HFFc6 (cell line): ENCODE measurements around the gene SPCS2. TPM values are rescaled to one million over a fixed set of nuclear protein-coding genes. Genes with fewer than 3 reads are reported as not detected.

Experiments
- DNase-seq: peaks from one replicate; pipeline ENCODE4 v3.0.0-alpha.2; 2018
- H3K27ac Mint-ChIP-seq: 2 replicates; pipeline ENCODE4 v1.8.0; 2020; ENCODE audit warnings: mild to moderate bottlenecking, mixed read lengths
- H3K27me3 Mint-ChIP-seq: 2 replicates; pipeline ENCODE4 v1.8.0; 2021; ENCODE audit warnings: mild to moderate bottlenecking, moderate library complexity, mixed read lengths; ENCODE audit not compliant: insufficient read depth
- H3K36me3 Mint-ChIP-seq: 2 replicates; pipeline ENCODE4 v1.8.0; 2021; ENCODE audit warnings: low read depth, mixed read lengths
- H3K4me1 Mint-ChIP-seq: 2 replicates; pipeline ENCODE4 v1.8.0; 2020; ENCODE audit warnings: low read depth, mixed read lengths
- H3K4me3 Mint-ChIP-seq: 2 replicates; pipeline ENCODE4 v1.8.0; 2020; ENCODE audit warnings: mild to moderate bottlenecking, moderate library complexity, mixed read lengths
- H3K9me3 Mint-ChIP-seq: 2 replicates; pipeline ENCODE4 v1.8.0; 2020; ENCODE audit warnings: mild to moderate bottlenecking, mixed read lengths
- total RNA-seq, 6 experiments: library from RNA; stranded (reverse); fragmentation: NEBNext Ultra II Directional; extraction: Animal tissue kit (Norgen Biotek cat#: 25700); gene quantifications; 2 replicates in 1 of 6; 3 replicates in 5 of 6; pipeline ENCODE4 v1.2.3, GENCODE V29; 2021
- TF ChIP-seq, protein P1 (sequence below): fragments of 200-600 bp; sonication (generic); IDR thresholded peaks from 2 replicates; pipeline ENCODE4 v1.5.0; 2021; ENCODE audit warnings: antibody characterized with exemption, mild to moderate bottlenecking

SPCS2 gene
- total RNA-seq, 6 experiments from 2014 or later, result 152 to 190 (median 168) TPM

GRCh38 chr11:74923125-74923524 lies 25.9 kb upstream of the SPCS2 start:
- H3K9me3 Mint-ChIP-seq, result no peaks in the 10 kb centered on the region
- peaks cover 14% of the 10 kb centered on the region; the same call in 1 of the 2 replicates for H3K36me3 Mint-ChIP-seq

GRCh38 chr11:74925281-74925680 lies 23.8 kb upstream of the SPCS2 start:
- Mint-ChIP-seq H3K27ac (peak overlapping the region; percentile 17; the same call in 1 of the 2 replicates), H3K4me1 (peaks cover 30% of the 10 kb centered on the region), H3K36me3 (no peaks in the 10 kb centered on the region), H3K27me3 (no peaks in the 10 kb centered on the region), H3K9me3 (no peaks in the 10 kb centered on the region), H3K4me3 (peak overlapping the region; percentile 5; the same call in 1 of the 2 replicates)
- peak; percentile 36 for DNase-seq
- TF ChIP-seq, protein P1, sequence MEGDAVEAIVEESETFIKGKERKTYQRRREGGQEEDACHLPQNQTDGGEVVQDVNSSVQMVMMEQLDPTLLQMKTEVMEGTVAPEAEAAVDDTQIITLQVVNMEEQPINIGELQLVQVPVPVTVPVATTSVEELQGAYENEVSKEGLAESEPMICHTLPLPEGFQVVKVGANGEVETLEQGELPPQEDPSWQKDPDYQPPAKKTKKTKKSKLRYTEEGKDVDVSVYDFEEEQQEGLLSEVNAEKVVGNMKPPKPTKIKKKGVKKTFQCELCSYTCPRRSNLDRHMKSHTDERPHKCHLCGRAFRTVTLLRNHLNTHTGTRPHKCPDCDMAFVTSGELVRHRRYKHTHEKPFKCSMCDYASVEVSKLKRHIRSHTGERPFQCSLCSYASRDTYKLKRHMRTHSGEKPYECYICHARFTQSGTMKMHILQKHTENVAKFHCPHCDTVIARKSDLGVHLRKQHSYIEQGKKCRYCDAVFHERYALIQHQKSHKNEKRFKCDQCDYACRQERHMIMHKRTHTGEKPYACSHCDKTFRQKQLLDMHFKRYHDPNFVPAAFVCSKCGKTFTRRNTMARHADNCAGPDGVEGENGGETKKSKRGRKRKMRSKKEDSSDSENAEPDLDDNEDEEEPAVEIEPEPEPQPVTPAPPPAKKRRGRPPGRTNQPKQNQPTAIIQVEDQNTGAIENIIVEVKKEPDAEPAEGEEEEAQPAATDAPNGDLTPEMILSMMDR, result no peak

More at GRCh38 chr11:74923125-74923524, 25.9 kb upstream of the SPCS2 start:
- Mint-ChIP-seq H3K27ac (no peak overlapping the region), H3K4me3 (no peak overlapping the region), H3K4me1 (peaks cover 30% of the 10 kb centered on the region), H3K27me3 (no peaks in the 10 kb centered on the region; the same call in 1 of the 2 replicates)
- TF ChIP-seq, protein P1, result no peak
- no peak for DNase-seq

- Mint-ChIP-seq H3K36me3 (no peaks in the 10 kb centered on the region), H3K27me3 (no peaks in the 10 kb centered on the region), H3K9me3 (no peaks in the 10 kb centered on the region), H3K27ac (peak overlapping the region; percentile 59), H3K4me1 (peaks cover 30% of the 10 kb centered on the region), H3K4me3 (no peak overlapping the region)
- TF ChIP-seq, protein P1, result no peak
- DNase-seq, result peak; percentile 59
These were observed 22.6 kb upstream of the SPCS2 start for GRCh38 chr11:74926304-74927030.

- Mint-ChIP-seq H3K27ac (no peak overlapping the region), H3K9me3 (no peaks in the 10 kb centered on the region), H3K4me1 (peaks cover 39% of the 10 kb centered on the region), H3K4me3 (no peak overlapping the region), H3K36me3 (no peaks in the 10 kb centered on the region), H3K27me3 (no peaks in the 10 kb centered on the region)
- DNase-seq, result no peak
- TF ChIP-seq, protein P1, result no peak
These were observed 21.6 kb upstream of the SPCS2 start for GRCh38 chr11:74927496-74927895.

GRCh38 chr11:74929431-74930363 lies 19.4 kb upstream of the SPCS2 start:
- Mint-ChIP-seq H3K4me1 (peaks cover 46% of the 10 kb centered on the region), H3K27me3 (no peaks in the 10 kb centered on the region), H3K27ac (no peak overlapping the region), H3K36me3 (0 out of 2 replicates have a peak, but pooled peaks cover 10% of the 10 kb centered on the region), H3K4me3 (no peak overlapping the region), H3K9me3 (no peaks in the 10 kb centered on the region)
- peak; percentile 90 for DNase-seq
- TF ChIP-seq, protein P1, result peak; percentile 97
